ENCODE results near the gene DYRK1B.

Gene DYRK1B

DNA sequence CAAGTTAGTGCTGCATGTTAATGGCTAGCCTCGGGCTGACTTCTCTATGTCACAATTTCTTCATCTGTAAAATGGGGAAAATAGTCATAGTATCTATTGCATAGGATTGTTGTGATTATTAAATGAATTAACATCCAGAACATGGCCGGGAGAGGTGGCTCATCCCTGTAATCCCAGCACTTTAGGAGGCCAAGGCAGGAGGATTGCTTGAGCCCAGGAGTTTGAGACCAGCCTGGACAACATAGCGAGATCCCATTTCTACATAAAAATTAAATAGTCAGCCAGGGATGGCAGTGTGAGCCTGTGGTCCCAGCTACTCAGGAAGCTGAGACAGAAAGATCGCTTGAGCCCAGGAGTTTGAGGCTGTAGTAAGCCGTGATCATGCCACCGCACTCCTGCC is 34.0 kb upstream of the DYRK1B start:
- no peak for DNase-seq (ENCODE audit: extremely low read depth, insufficient read length)
- H3K4me3 ChIP-seq (replicated peaks; ENCODE audit: low read depth, low read length) = no peak overlapping the region
- TF ChIP-seq, protein P1, sequence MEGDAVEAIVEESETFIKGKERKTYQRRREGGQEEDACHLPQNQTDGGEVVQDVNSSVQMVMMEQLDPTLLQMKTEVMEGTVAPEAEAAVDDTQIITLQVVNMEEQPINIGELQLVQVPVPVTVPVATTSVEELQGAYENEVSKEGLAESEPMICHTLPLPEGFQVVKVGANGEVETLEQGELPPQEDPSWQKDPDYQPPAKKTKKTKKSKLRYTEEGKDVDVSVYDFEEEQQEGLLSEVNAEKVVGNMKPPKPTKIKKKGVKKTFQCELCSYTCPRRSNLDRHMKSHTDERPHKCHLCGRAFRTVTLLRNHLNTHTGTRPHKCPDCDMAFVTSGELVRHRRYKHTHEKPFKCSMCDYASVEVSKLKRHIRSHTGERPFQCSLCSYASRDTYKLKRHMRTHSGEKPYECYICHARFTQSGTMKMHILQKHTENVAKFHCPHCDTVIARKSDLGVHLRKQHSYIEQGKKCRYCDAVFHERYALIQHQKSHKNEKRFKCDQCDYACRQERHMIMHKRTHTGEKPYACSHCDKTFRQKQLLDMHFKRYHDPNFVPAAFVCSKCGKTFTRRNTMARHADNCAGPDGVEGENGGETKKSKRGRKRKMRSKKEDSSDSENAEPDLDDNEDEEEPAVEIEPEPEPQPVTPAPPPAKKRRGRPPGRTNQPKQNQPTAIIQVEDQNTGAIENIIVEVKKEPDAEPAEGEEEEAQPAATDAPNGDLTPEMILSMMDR (IDR thresholded peaks at IDR 0.05; ENCODE audit: insufficient read depth, low read length, poor library complexity, severe bottlenecking) = no peak
- H3K27me3 ChIP-seq (replicated peaks; ENCODE audit: control insufficient read depth, insufficient read depth, low read length) = no peaks in the 10 kb centered on the region
- no peaks in the 10 kb centered on the region for H3K36me3 ChIP-seq (ENCODE audit: control insufficient read depth, insufficient read depth, low read length)

DNA sequence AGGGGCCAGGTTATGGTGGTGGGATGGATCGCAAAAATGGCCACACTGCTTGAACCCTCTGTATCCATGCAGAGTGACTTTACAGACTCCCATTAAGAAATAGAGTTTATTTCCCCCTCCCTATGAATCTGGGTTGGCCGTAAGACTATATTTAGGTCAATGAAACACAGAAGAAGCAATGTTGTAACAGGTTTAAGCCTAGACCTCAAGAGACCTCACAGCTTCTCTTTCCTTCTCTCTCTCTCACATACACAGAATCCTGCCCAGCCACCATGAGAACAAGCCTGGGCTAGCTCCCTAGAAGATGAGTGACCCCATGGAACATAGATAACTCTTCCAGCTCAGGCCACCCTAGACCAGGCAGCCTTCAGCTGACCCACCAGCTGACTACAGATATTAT is 33.2 kb upstream of the DYRK1B start:
- TF ChIP-seq, protein P1 (IDR thresholded peaks at IDR 0.05; ENCODE audit: insufficient read depth, low read length, poor library complexity, severe bottlenecking) = no peak
- no peak for DNase-seq (ENCODE audit: extremely low read depth, insufficient read length)
- Histone ChIP-seq H3K36me3 (ENCODE audit: control insufficient read depth, insufficient read depth, low read length) (no peaks in the 10 kb centered on the region), H3K4me3 (replicated peaks; ENCODE audit: low read depth, low read length) (no peak overlapping the region), H3K27me3 (replicated peaks; ENCODE audit: control insufficient read depth, insufficient read depth, low read length) (no peaks in the 10 kb centered on the region)

DNA sequence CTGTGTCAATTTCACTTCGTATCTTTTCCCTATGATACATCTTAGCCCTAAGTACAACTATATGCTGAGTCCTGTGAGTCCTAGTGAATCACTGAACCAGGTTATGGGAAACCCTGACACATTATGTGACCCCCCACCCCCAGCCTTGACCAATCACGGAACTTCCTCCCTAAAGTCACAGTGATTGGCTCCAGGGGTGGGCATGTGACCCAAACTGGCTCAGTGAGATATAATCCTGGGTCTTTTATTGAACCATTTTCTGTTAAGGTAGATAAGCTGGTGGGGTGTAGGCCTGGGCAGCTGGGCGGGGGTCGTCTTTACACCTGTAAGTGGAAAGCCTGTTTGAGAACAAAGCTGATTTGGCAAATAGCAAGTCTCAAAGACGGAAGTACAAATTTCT is 32.0 kb upstream of the DYRK1B start:
- Histone ChIP-seq H3K4me3 (replicated peaks; ENCODE audit: low read depth, low read length) (no peak overlapping the region), H3K27me3 (replicated peaks; ENCODE audit: control insufficient read depth, insufficient read depth, low read length) (no peaks in the 10 kb centered on the region), H3K36me3 (ENCODE audit: control insufficient read depth, insufficient read depth, low read length) (no peaks in the 10 kb centered on the region)
- DNase-seq (ENCODE audit: extremely low read depth, insufficient read length) = no peak
- TF ChIP-seq, protein P1 (IDR thresholded peaks at IDR 0.05; ENCODE audit: insufficient read depth, low read length, poor library complexity, severe bottlenecking) = no peak

DNA sequence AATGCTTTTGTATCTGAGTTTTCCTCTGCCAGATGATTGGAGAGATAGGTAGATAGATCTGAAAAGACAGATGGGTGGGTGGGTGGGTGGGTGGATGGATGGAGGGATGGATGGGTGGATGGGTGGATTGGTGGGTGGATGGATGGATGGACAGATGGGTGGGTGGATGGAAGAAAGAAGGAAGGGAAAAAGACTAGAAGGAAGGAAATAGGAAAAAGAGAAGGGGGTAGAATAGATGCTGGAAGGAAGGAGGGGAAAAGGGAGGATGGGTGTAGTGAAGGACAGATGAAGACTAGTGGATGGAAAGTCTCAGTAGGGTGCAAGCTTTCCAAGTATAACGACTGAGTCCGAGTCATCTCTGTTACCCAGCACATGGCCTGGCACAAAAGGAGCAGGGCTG is 31.2 kb upstream of the DYRK1B start:
- no peaks in the 10 kb centered on the region for H3K36me3 ChIP-seq (ENCODE audit: control insufficient read depth, insufficient read depth, low read length)
- TF ChIP-seq, protein P1 (IDR thresholded peaks at IDR 0.05; ENCODE audit: insufficient read depth, low read length, poor library complexity, severe bottlenecking) = no peak
- no peak for DNase-seq (ENCODE audit: extremely low read depth, insufficient read length)
- H3K4me3 ChIP-seq (replicated peaks; ENCODE audit: low read depth, low read length) = no peak overlapping the region
- H3K27me3 ChIP-seq (replicated peaks; ENCODE audit: control insufficient read depth, insufficient read depth, low read length) = no peaks in the 10 kb centered on the region

DNA sequence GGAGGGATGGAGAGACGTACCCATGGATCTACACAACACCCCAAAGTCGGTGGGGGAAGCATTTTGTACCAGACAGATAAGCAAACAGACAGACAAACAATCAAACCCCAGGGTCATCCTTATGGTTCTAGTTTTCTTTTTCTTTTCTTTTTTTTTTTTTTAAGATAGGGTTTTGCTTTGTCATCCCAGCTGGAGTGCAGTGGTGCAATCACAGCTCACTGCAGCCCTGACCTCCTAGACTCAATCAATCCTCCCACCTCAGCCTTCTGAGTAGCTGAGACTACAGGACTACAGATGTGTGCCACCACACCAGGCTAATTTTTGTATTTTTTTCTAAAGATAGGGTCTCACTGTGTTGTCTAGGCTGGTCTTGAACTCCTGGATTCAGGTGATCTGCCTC is 30.2 kb upstream of the DYRK1B start:
- TF ChIP-seq, protein P1 (IDR thresholded peaks at IDR 0.05; ENCODE audit: insufficient read depth, low read length, poor library complexity, severe bottlenecking) = no peak
- no peaks in the 10 kb centered on the region for H3K36me3 ChIP-seq (ENCODE audit: control insufficient read depth, insufficient read depth, low read length)
- no peaks in the 10 kb centered on the region for H3K27me3 ChIP-seq (replicated peaks; ENCODE audit: control insufficient read depth, insufficient read depth, low read length)
- no peak overlapping the region for H3K4me3 ChIP-seq (replicated peaks; ENCODE audit: low read depth, low read length)
- DNase-seq (ENCODE audit: extremely low read depth, insufficient read length) = no peak

DNA sequence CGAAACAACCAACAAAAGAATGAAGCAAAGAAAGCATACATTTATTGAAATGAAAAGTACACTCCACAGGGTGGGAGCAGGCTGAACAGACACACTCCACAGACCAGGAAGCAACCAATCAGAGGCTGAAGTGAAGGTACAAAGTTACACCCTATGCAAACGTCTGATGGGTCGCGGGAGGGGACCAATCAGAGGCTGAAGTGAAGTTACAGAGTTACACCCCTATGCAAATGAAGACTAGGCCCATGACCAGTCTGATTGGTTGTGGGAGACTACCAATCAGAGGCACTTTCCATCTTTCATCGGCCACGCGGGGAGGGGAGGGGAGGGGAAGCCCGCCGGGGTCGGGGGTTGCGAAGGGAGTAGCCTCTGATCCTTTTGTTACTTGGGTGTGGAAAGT is 24.6 kb upstream of the DYRK1B start:
- no peaks in the 10 kb centered on the region for H3K27me3 ChIP-seq (replicated peaks; ENCODE audit: control insufficient read depth, insufficient read depth, low read length)
- TF ChIP-seq, protein P1 (IDR thresholded peaks at IDR 0.05; ENCODE audit: insufficient read depth, low read length, poor library complexity, severe bottlenecking) = no peak
- H3K4me3 ChIP-seq (replicated peaks; ENCODE audit: low read depth, low read length) = no peak overlapping the region
- no peak for DNase-seq (ENCODE audit: extremely low read depth, insufficient read length)
- no peaks in the 10 kb centered on the region for H3K36me3 ChIP-seq (ENCODE audit: control insufficient read depth, insufficient read depth, low read length)

Data from GM06990 (cell line).